Activated CD8-positive, alpha-beta memory T cell treated with anti-CD3 and anti-CD28 coated beads for 48 hours (primary cell): ENCODE measurements around the gene PRODH2.
"Not testable (repeated sequence)": the region's sequence is repeated elsewhere in the genome, so short reads cannot be mapped to it uniquely, and the experiment has no call there.

ENCODE experiments used
- DNase-seq, 3 experiments: peaks; one replicate each; pipeline ENCODE4 v3.0.0-alpha.2; 2020; ENCODE audit warnings: low read depth in 2 of 3, low spot score in 2 of 3

PRODH2 gene

GRCh38 chr19:35843676-35844481, 31.2 kb upstream of the PRODH2 start:
- no peak for DNase-seq

- no peak for DNase-seq
Measured at GRCh38 chr19:35842666-35843272, 30.1 kb upstream of the PRODH2 start.

- no peak for DNase-seq
Measured at GRCh38 chr19:35841961-35842595, 29.4 kb upstream of the PRODH2 start.

- not testable (repeated sequence) for DNase-seq
Measured at GRCh38 chr19:35836096-35836495, 23.5 kb upstream of the PRODH2 start.

- DNase-seq: no peak
Measured at GRCh38 chr19:35833972-35834371, 21.3 kb upstream of the PRODH2 start.

- DNase-seq: no peak
Measured at GRCh38 chr19:35832054-35832453, 19.4 kb upstream of the PRODH2 start.

- DNase-seq: no peak
Measured at GRCh38 chr19:35830986-35831385, 18.3 kb upstream of the PRODH2 start.

- DNase-seq: peak in 2 of 3 experiments; percentile 14 to 28
Measured at GRCh38 chr19:35828692-35829301, 16.2 kb upstream of the PRODH2 start.

- no peak for DNase-seq
Measured at GRCh38 chr19:35824150-35824549, 11.5 kb upstream of the PRODH2 start.

- no peak for DNase-seq
Measured at GRCh38 chr19:35822579-35822978, 9.9 kb upstream of the PRODH2 start.

- DNase-seq: no peak
Measured at GRCh38 chr19:35818445-35818844, 5.8 kb upstream of the PRODH2 start.

GRCh38 chr19:35816846-35817245, 4.2 kb upstream of the PRODH2 start:
- DNase-seq: no peak

- no peak for DNase-seq
Measured at GRCh38 chr19:35816262-35816661, 3.6 kb upstream of the PRODH2 start.

- no peak for DNase-seq
Measured at GRCh38 chr19:35813043-35813890, 622 bp upstream of the PRODH2 start.

GRCh38 chr19:35811317-35812219, 1.1 kb downstream of the PRODH2 start:
- DNase-seq: no peak

GRCh38 chr19:35807633-35808032, 5.0 kb downstream of the PRODH2 start:
- DNase-seq: no peak

- DNase-seq: no peak
Measured at GRCh38 chr19:35806597-35806996, 6.0 kb downstream of the PRODH2 start.

- DNase-seq: no peak
Measured at GRCh38 chr19:35805526-35806102, 7.0 kb downstream of the PRODH2 start.

- no peak for DNase-seq
Measured at GRCh38 chr19:35801828-35802227, 10.8 kb downstream of the PRODH2 start.

- no peak for DNase-seq
Measured at GRCh38 chr19:35797663-35798062, 15.0 kb downstream of the PRODH2 start.
